ENCODE results near the gene TIMM22.
"Not testable (repeated sequence)": the region's sequence is repeated elsewhere in the genome, so short reads cannot be mapped to it uniquely, and the experiment has no call there.

Gene TIMM22

DNA sequence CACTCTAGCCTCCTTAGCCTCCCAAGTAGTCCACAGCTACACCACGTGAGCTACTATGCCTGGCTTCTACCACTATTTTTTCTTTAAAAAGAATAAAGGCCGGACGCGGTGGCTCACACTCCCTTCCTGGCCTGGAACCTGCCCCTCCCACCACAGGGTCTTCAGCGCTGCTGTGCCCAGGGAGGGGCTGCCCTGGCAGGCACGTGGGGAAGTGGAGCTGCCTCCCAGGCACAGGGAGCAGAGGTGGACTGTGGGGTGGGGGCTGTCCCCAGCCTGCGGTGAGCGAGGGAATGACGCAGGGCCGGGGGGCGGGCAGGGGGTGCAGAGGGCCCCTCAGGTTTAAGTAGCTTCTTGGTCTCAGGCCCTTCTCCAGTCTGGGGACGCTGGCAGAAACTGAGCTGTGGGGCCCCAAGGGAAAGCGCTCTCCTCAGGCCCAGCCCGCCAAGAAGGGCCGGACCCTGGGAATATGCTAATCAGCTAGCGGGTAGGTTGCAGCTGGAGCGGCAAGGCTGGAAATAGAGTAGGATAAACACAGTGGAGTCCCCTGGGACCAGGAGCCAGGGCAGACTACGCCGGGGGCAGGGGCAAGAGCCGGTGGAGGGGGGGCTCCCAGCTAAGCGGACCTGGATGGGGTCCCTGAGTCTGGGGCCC, 46.8 kb downstream of the TIMM22 start:
- no peak for DNase-seq

DNA sequence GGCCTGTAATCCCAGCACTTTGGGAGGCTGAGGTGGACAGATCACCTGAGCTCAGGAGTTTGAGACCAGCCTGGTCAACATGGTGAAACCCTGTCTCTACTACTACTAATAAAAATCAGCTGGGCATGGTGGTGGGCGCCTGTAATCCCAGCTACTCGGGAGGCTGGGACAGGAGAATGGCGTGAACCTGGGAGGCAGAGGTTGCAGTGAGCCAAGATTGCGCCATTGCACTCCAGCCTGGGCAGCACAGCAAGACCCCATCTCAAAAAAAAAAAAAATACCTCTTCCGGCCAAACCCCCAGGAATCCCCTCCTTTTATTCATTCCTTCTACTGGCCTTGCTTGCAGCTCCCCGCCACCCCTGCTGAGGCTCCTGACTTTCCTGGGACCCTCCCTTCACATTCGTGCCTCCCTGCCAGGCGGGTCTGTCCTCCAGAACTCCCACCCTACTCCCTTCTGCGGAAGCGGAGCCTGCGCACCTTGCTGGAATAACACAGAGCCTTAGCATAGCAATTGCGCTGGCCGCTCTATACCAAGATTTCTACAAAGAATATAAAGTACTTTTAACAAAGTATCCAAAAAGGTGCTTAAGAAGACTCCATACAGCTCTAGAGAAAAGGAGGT, 47.6 kb downstream of the TIMM22 start:
- not testable (repeated sequence) for DNase-seq

GRCh38 chr17:1045456-1045855, 48.5 kb downstream of the TIMM22 start:
- DNase-seq = no peak

- no peak for DNase-seq
These were observed 50.4 kb downstream of the TIMM22 start for GRCh38 chr17:1047177-1047878.

DNA sequence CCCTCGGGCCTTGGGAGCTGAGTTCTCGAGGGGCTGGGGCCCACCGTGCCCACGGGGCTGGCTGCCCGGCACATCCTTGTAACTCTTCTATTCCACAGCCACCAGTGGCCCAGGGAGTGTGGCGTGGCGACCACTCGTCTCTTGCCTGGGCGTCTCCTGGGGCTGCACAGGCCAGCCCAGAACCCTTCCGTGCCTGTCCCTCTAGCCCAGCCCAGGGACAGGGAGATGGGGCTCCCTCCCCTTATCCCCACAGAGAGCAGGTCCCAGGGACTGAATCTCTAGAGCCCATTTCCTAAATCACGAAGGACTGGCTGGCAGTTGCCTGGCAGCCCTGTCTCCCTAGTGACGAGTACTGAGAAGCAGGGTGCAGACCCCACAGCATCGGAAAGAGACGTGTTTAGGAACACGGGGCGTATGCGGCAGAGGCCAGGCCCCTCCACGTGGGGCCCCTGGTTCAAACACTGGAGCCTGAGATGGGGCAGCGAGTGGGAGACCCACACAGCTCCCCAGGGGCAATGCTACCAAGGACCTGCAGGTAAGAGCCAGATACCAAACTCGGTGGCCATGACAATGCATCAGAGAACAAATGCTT, 51.0 kb downstream of the TIMM22 start:
- no peak for DNase-seq

DNA sequence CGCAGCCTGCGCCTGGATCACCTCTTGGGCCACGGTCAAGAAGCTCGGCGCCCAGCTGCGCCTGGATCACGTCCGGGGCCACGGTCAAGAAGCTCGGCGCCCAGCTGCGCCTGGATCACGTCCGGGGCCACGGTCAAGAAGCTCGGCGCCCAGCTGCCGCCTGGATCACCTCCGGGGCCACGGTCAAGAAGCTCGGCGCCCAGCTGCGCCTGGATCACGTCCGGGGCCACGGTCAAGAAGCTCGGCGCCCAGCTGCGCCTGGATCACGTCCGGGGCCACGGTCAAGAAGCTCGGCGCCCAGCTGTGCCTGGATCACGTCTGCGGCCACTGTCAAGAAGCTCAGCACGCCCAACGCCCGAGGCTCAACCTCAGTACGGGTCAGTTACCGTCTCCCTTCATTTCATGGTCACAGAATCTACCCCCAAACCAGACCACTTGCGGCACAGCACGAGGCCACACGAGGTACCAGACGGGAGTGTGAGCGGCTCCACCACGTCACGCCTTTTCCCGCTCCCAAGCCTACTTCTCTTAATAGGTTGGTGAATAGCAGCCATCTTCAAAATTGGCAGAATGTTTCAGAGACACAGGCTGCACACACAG, 51.7 kb downstream of the TIMM22 start:
- not testable (repeated sequence) for DNase-seq

DNA sequence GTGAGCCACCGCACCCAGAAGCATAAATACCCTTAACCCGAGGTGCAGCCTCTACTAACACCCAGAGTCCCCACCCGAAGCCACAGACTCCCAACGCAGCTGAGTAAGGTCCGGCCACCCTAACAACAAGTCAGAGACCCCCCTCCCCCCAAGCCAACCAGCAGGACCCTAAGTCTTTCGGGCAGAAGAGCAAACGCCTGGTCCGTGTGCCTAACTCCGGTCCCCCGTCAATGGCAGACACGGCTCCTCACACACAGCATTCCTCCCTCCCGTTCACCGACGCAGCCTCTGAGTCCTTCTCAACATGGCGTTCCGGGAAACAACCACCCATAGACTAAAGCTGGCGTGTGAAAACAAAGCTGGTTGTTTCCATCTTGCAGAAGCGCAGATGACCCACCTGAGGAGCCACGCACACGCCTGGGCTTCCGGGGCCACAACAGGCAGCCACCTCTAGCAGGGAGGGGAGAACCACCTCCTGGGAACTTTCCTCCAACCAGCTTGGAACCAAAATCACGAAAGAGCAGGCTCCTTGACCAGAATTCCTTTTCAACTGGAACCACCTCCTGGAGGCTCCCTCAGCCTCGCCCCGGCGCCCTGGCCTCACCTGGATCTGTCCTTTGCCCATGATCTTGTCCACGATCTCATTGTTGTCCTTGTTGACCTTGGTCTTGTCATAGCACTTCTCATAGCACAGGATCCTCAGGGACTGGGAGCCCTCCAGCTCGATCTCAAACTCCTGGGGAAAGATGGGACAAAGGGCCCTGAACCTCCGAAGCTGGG, 52.7 kb downstream of the TIMM22 start:
- DNase-seq = no peak

GRCh38 chr17:1050246-1050995, 53.5 kb downstream of the TIMM22 start:
- DNase-seq = no peak

DNA sequence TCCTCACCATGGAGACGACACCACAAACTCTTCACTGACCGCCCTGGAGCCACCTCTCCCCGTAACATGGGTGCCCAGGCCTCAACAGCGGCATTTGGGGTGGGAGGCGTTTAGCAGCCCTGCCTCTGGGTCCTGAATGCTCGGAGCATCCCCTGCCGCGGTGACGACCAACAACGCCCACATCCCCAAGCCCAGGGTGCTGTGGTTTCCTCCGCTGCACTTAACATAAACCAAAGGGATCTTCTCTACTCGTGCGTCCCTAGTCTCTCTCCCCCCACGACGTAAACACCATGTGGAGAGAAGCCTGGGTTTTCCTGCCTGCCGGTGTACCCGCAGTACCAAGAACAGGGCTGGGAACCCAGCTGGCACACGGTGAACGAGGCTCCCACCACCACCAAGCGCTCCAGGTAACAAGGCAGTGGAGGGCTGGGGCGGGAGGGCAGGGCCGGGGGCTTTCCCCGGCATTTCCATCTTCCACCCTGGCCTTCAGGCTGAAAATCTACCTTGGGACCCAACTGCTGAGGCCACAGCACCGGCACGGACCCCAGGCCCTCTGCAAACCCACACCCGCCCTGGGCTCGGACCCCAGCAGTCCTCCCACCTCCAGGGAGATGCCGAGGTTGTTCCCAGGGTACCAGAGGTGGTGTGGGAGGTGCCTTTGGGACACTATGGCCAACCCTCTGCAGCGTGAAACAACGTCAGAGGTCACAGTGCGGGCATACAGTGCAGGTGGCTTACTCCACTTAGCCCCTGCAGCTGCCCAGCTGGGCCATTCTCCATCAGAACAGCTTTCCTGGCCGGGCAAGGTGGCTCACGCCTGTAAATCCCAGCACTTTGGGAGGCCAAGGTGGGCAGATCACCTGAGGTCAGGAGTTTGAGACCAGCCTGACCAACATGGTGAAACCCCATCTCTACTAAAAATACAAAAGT, 54.3 kb downstream of the TIMM22 start:
- no peak for DNase-seq

Measured in stimulated activated CD8-positive, alpha-beta memory T cell treated with anti-CD3 and anti-CD28 coated beads, Interleukin-4, amount 100 ng/mL, for 48 hours (primary cell).